ENCODE results near the gene PRR14L.

- TF ChIP-seq, protein P1, sequence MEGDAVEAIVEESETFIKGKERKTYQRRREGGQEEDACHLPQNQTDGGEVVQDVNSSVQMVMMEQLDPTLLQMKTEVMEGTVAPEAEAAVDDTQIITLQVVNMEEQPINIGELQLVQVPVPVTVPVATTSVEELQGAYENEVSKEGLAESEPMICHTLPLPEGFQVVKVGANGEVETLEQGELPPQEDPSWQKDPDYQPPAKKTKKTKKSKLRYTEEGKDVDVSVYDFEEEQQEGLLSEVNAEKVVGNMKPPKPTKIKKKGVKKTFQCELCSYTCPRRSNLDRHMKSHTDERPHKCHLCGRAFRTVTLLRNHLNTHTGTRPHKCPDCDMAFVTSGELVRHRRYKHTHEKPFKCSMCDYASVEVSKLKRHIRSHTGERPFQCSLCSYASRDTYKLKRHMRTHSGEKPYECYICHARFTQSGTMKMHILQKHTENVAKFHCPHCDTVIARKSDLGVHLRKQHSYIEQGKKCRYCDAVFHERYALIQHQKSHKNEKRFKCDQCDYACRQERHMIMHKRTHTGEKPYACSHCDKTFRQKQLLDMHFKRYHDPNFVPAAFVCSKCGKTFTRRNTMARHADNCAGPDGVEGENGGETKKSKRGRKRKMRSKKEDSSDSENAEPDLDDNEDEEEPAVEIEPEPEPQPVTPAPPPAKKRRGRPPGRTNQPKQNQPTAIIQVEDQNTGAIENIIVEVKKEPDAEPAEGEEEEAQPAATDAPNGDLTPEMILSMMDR (IDR thresholded peaks at IDR 0.05) = no peak
- no peak for TF ChIP-seq POLR2A (IDR thresholded peaks at IDR 0.05)
Measured at GRCh38 chr22:31695423-31695822, 54.5 kb downstream of the PRR14L start.
